ACHN (cell line): ENCODE data around the gene ARHGEF26.

Experiments used
- DNase-seq: peaks from one replicate; pipeline ENCODE4 v3.0.0-alpha.2; 2015
- in situ Hi-C: cut with HindIII; loops from 2 replicates; pipeline ENCODE4 v1.10.0; 2017; ENCODE audit warnings: low sequenced_read_pairs, low pct_ligation_motif_present, low pct_unique_long_range_greater_than_20kb

Gene ARHGEF26

DNA sequence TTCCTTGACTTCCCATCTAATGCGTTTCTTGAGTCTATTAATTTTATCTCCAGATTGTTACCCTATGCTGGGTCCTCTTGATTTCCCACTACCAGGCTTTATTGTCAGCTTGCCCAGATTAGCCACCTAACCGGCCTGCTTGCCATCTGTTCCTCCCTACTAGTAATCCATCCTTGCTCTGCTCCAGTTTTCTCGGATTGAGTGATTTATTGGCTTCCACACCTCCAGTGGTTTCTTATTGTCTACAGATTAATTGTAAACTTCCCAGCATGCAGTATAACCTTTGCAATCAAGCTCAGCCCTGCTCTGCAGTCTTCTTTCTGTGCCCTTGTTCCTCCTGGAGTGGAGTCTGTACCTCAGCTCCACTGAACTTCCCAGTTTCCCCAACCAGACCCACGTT, 63.4 kb downstream of the ARHGEF26 start:
- DNase-seq = no peak
- in situ Hi-C loops = no loop called here

- in situ Hi-C loops = no loop called here
- no peak for DNase-seq
These were observed 67.2 kb downstream of the ARHGEF26 start for GRCh38 chr3:154188437-154188836.

GRCh38 chr3:154188846-154189245, 67.7 kb downstream of the ARHGEF26 start:
- DNase-seq = no peak
- in situ Hi-C loops = no loop called here

DNA sequence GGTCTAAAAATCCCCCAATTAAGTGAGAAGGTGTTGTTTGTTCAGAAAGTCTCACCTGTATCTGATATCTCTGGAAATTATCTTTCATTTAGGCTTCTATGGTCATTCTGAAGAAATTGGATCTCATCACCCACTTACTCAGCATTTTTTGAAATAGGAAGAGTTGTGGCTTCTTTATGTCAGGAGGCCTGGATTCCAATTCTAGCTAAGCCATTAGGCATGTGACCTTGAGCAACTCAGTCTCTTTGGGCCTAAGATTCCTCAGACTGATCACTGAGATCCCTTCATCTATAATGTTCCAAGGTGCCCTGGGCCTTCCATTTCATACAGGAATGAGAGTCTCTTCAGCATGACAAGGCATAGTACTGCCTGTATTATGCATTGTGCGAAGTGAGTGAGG, 70.3 kb downstream of the ARHGEF26 start:
- no peak for DNase-seq
- in situ Hi-C loops = no loop called here

DNA sequence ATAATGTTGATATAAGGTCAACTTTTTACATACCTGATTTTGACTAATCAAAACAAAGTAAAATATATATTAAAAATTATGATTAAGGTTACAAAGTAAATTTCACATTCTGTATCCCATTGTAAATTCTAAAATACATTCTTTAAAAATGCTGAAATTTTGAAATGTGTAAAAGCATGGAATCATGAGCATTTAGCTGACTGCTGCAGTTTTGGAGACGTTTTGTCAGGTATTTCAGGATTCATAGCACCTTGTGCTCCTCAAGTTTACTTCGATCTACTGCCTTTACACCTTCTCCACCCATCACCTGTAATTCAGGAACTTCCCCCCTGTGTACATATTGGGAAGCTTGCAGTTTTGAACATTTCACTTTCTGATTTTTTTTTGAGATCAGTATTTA, 71.0 kb downstream of the ARHGEF26 start:
- in situ Hi-C loops = no loop called here

DNA sequence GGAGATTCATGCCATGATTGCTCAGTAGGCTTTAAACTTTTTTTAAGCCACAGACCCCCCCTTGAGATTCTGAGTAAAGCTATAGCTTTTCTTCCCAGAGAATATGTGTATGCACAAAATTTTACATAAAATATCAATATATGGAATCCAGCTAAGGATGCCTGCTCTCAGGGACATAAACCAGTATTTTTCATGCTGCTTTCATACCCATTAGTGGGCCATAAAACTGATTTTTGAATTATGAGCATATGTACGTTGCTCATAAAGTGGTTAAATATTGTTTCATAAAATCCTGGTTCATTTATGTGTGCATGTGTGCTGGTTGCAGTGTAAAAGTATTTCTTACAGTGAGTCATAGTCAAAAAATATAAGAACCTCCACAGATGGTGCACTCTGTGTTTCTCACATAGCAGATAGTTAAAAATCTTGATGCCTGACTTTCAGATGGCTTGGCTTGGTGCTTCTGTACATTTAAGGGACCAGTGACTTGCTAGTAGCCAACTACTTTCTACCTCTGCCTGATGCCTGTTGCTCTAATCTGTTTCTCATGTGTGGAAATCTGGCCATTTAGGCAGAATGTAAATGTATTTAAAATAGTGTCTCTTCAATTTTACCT, 71.9 kb downstream of the ARHGEF26 start:
- DNase-seq = no peak
- in situ Hi-C loops = no loop called here

More for the DNA sequence above, 71.0 kb downstream of the ARHGEF26 start:
- DNase-seq = no peak

GRCh38 chr3:154194877-154195276, 73.7 kb downstream of the ARHGEF26 start:
- in situ Hi-C loops = no loop called here

DNA sequence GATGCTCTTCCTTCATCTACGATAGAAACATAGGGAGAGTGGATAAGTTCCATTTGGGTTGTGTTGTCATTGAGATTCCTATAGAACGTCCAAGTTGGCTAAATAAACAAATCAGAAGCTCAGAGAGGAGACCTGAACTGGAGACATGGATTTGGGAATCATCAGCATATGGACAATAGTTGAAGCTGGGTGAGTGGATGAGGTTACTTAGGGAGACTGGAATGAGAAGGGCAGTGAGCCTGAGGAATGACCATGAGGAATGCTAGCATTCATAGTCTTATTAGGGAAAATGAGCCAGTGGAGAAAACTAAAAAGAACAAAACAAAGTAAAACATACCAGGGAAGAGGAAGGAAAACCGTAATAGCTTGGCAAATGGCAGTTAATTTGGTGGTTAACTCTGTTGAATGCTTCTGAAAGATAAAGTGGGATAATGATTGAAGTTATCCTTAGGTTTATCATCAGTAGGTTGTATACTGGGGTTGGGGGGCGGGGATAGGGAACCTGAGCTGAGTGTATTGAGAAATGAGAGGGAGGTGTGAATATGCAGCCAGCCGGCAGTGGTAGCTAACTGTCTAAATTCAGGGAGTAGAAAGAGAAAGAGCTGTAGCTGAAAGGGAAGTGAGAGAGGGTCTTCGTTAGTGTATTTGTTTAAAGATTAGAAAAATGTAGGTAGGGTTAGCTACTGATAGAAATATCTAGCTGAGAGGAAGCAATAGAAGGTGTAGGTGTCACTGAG, 74.6 kb downstream of the ARHGEF26 start:
- in situ Hi-C loops = no loop called here
- DNase-seq = no peak

More at GRCh38 chr3:154194877-154195276, 73.7 kb downstream of the ARHGEF26 start:
- no peak for DNase-seq

GRCh38 chr3:154197751-154198150, 76.6 kb downstream of the ARHGEF26 start:
- no peak for DNase-seq
- in situ Hi-C loops = no loop called here

DNA sequence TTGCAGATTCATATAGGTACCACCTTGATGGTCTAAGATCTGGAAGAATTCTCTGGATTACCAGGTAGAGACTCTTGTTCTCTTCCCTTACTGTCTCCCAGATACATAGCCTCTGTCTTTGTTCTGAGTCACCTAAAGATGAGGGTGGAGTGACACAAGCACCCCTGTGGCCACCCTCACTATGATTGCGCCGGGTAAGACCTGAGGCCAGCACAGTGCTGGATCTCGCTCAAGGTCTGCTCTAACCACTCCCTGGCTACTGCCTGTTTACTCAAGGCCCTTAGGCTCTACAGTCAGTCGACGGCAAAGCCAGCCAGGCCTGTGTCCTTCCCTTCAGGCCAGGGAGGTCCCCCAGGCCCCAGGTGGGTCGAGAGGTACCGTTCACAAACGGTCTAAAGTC, 88.3 kb downstream of the ARHGEF26 start:
- no peak for DNase-seq
- in situ Hi-C loops = no loop called here

- no peak for DNase-seq
- in situ Hi-C loops = no loop called here
These were observed 89.8 kb downstream of the ARHGEF26 start for GRCh38 chr3:154210986-154211385.

DNA sequence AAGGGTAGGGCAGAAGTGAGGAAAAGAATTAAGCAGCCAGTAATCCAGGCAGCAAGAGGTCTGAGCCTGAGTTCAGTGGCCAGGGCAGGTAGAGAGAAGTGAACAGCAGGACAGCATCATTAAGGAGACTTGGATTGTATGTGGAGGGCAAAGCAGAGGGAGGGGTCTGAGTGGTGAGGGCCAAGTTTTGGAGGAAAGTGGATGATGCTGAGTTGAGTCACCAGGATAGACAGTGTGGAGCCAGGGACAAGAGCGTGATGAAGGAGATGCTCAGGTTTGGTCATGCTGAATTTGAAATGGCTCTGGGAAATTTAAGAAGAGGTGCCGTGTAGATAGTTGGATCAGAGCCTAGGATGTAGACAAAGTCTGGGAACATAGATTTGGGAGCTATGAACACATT, 93.1 kb downstream of the ARHGEF26 start:
- in situ Hi-C loops = no loop called here
- no peak for DNase-seq

GRCh38 chr3:154217671-154218070, 96.5 kb downstream of the ARHGEF26 start:
- in situ Hi-C loops = no loop called here
- no peak for DNase-seq

- no peak for DNase-seq
- in situ Hi-C loops = no loop called here
These were observed 97.5 kb downstream of the ARHGEF26 start for GRCh38 chr3:154218728-154219127.

GRCh38 chr3:154220462-154220861, 99.3 kb downstream of the ARHGEF26 start:
- no peak for DNase-seq
- in situ Hi-C loops = no loop called here

GRCh38 chr3:154223519-154223918, 102.3 kb downstream of the ARHGEF26 start:
- in situ Hi-C loops = no loop called here
- DNase-seq = no peak

GRCh38 chr3:154224366-154224765, 103.2 kb downstream of the ARHGEF26 start:
- DNase-seq = no peak
- in situ Hi-C loops = no loop called here

DNA sequence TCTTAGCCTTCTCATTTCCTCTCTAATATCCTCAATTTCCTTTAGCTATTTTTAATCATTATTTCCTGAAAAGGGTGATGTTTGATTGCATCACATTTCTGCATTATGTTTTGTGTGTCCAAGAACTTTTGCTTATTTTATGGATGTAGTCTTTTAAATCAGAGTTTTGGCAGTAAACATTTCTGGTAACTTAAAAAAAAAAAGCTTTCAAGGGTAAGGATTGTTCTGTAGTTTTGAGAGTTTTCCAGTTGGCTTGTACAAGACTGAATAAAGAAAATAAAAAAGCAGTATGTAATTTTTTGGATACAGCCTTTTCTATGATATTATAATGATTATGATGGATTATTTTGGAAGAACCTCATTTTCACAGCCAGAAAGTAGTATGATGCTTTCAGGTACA, 103.7 kb downstream of the ARHGEF26 start:
- DNase-seq = no peak
- in situ Hi-C loops = no loop called here

DNA sequence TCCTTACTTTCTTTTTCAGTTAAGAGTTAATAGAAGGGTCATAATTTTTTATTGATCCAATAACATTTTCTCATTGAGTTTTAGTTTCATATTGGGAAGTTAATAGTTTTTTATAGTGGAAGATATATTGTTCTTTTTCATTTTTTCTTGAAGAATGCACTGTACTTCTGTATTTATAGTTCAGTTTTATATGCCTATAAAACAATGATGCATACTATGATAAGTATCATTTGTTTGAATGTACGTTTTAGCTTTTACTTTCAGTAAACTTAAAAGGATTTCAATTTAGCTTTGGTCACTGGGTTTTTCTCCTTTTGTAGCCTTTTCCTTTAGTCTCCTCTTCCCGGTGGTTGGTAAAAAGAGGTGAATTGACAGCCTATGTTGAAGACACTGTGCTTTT, 104.3 kb downstream of the ARHGEF26 start:
- no peak for DNase-seq
- in situ Hi-C loops = no loop called here

DNA sequence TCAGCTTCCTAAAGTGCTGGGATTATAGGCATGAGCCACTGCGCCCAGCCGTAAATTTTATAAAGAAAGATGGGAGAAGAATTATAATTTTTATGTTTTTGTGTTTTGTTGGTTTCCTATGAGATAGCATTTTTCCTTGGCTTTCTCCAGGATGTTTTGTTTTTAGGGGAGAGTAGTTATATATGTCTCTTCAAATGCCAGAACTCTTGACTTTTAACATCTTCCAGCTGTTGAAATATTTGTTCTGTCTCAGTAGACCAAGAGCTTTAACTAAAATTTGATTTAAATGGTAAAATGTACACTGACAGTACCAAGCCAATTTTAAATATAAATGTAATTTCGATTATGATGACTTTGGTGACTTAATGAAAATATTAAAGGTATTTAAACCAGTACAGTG, 106.3 kb downstream of the ARHGEF26 start:
- DNase-seq = no peak
- in situ Hi-C loops = no loop called here
